Skin epidermis (tissue), 12 donors: ENCODE results near the gene FARP2.

Source experiments
- H3K27ac ChIP-seq, 21 experiments: fragments of 200-600 bp; sonication (generic) in 11 of 21; one replicate each; pipeline ENCODE4 v1.5.0; 2020; ENCODE audit warnings: mild to moderate bottlenecking in 3 of 21, inconsistent platforms in 2 of 21, moderate library complexity in 2 of 21
- H3K4me3 ChIP-seq, 7 experiments: fragments of 200-600 bp; sonication (generic) in 2 of 7; one replicate each; pipeline ENCODE4 v1.5.0; 2020; ENCODE audit warnings: inconsistent platforms in 2 of 7, mild to moderate bottlenecking in 2 of 7, moderate library complexity in 1 of 7

The FARP2 gene

DNA sequence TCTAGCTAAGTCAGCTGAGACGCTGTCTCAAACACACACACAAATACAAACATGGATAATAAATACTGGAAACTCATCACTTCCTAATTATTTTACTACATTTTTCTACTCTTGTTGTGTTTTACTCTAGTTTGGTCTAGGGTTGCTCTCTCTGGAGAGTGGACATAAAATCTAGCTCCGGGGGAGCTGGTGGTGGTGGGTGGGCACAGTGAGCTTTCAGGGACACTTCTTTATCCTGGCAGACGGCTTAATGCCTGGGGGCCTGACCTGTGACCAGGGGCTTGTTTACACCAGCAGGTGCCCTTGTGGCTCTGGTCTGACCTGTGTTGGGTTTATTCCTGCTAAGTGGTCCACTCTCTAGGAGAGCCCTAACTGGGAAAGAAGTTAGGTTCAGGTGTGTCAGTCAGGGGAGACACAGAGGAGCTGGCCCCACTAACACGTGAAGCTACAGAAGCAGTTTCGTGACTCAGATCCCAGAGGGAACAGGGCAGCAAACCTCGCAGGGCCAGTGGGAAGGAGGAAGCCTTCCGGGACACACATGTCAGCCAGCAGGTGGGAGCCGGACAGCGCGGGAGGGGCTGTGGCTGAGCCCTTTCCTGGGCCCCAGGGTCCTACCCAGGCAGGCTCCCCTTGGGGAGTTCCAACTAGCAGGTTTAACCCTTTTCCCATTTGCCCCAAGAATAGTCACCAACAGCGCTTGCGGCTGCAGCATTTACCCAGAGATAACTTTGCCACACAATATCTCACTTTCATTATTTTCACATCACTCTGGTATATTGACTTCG lies 180.0 kb downstream of the FARP2 start:
- no peak overlapping the region for H3K4me3 ChIP-seq
- H3K27ac ChIP-seq = no peak overlapping the region

DNA sequence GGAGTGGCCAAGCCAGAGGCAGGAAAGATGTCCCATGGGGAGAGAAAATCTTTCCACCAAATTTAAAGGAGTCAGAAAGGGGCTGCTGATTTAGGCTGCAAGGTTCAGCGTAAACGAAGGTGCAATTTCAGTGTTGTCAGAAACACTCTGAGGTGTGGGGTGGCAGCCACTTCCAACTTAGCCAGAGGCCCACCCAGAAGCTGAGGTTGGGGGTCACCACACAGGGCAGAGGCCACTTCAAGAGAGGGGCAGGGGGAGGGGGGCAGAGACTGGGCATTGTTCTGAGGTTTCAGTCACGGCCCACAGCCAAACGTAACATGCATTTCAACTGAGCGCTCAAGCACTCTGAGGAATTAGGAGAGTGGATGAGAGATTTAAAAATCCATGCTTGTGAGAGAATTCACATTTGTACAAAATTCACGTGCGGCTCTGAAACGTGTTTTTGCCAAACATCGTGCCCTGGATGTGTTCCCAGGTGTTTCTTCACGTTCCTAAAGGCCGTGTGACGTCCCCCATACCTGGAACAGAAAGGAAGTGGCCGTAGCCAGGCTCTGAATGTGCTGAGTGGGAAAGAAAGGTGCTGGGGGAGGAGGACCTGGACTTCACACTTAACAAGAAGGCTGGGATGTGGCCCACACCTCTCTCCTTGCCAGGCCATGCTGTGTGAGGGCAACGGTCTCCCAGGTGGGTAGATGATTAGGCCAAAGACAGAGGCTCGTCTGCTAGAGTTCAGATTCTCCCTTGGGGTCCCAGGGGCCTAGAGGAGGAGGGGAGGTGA lies 182.9 kb downstream of the FARP2 start:
- no peak overlapping the region for H3K27ac ChIP-seq
- H3K4me3 ChIP-seq = no peak overlapping the region

DNA sequence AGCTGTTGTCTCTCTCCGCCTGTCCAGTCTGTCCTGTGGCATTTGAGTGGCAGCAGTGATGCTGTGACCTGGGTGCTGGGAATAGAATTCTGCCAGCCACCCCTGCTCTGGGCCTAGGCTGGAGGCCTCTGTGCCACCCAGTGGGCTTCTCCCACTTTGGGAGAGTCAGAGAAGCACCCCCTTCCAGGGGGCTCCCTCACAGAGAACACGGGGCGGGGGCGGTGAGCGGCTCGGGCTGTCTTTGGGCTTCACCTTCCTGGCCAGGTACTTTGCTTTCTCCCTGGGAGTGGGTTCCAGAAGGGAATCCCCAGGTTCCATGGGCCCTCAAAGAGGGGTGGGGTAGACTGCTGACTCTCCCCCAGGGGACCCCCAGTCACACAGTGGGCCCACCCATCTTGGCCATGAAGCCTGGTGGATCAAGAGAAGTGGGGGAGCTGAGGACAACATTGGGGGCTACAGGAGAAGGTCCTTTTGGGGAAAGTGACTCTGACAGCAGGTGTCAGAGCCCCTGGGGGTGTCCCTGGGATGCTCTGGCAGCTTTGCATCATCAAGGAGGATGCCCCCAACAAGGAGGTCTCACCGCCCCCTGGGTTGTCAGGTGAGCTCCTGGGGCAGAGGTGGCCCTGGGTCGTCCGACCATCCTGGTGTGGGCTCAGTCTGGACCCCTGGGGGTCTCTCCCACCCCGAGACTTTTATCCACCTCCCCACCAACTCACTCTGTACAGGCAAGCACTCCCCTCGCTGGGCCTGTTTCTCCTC lies 183.7 kb downstream of the FARP2 start:
- H3K4me3 ChIP-seq = no peak overlapping the region
- H3K27ac ChIP-seq = no peak overlapping the region

DNA sequence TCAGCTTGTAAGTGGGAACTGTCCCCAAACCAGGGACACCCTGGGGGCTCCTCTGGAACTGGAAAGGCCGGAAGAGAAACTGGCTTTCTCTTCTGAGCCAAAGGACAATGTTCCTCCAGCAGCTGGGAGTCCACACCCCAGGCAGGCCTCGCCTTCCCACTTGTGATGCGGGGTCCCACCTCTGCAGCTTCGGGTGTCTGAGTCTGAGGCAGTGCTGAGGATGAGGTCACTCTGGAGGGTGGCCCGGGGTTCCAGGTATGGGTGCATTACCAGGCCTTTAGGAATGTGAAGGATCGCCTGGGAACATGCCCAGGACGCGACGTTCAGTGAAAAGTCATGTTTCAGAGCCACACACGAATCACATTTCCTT lies 184.3 kb downstream of the FARP2 start:
- H3K4me3 ChIP-seq = peak overlapping the region in 4 of 7 experiments; percentile 6 to 42 (median 34)
- peak overlapping the region in 1 of 21 experiments; percentile 50 for H3K27ac ChIP-seq

DNA sequence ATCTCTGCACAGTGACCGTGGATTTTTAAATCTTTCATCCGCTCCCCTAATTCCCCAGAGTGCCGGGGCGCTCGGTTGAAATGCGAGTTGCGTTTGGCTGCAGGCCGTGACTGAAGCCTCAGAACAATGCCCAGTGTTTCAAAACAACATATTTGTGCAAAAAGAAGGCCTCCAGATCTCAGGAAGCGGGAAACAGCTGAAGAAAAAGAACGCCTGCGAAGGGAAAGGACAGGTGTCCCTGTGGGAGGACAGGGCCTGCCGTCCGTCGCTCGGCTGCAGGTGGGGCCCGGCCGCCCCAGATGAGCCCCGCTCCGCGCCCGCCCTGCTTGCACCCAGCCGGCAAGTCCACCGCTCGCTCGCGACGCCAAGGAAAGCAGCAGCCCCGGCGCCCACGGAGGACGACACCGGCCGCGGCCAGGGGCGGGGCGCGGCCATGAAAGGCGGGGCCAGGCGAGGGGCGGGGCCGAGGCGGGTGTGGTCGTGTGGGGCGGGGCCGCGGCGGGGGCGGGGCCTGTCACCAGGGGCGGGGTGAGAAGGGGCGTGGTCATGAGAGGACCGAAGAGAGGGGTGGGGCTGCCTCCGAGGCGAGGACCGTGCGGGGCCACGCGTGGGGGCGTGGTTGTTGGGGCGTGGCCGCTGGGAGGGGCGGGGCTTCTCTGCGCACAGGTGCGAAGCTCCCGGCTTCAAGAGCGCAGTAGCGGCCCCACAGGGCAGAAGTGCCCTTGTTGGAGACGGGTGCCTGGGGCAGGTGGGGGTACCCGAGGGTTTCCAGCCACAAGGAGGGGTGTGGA lies 184.9 kb downstream of the FARP2 start:
- peak overlapping the region; percentile 6 to 42 (median 31) for H3K4me3 ChIP-seq
- H3K27ac ChIP-seq = peak overlapping the region in 2 of 21 experiments; percentile 32 to 50

DNA sequence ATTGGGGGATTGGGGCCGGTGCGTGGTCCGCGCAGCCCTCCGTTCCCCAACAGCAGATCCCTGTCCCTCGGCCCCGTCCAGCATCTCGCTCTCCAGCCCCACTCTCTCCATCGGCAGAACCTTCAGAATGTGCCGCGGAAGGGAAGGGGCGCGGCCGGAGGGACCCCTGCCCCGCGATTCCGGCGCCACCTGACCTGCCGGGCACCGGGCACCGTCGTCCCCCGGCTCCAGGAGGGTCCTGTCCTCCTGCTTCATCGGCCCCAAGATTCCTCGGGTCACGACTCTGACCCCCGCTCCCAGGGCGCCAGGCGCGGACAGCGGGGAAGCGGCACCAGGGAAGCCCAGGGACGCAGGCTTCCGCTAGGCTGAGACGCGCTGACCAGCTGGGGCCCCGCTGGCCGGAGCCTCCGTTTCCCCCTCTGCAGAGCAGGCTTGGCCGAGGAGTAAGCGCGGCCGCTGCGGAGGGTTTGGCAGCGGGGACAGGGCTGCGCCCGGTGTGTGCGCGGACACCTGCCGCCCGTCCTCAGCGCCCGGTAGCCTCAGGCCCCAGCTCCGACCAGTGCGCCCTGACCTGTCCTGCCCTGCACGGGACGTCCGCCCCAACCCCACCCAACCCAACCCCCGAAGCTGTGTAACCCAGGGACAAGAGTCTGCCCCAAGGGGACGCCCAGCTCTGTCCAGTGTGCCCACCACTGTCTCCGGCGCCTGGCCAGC lies 185.6 kb downstream of the FARP2 start:
- Histone ChIP-seq H3K27ac (no peak overlapping the region), H3K4me3 (no peak overlapping the region)

DNA sequence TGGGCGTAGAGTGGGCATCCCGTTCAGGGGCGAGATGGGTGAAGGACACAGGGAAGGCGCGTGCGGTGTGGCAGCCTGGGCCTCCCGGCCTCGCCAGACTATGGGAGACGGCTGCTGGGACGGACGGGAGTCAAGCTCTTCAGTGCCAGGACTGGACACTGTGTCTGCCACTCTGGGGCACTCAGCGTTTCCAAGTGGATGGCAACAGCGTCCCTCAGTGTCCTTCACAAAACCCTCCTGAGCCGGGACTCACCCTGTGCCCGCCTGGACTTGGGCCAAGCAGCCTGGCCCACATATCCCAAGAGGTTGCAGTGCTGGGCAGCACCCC lies 186.2 kb downstream of the FARP2 start:
- Histone ChIP-seq H3K27ac (no peak overlapping the region), H3K4me3 (no peak overlapping the region)
